GM12872 (cell line): ENCODE results near the gene GARRE1.

Experiments used
- CTCF ChIP-seq: IDR thresholded peaks from 3 replicates; pipeline ENCODE4 v1.5.1; 2011; ENCODE audit warnings: low read depth, mild to moderate bottlenecking, low read length, moderate library complexity; ENCODE audit not compliant: insufficient read depth

GARRE1 gene

GRCh38 chr19:34246340-34246739 is 8.0 kb upstream of the GARRE1 start:
- TF ChIP-seq CTCF: no peak

- no peak for TF ChIP-seq CTCF
Observed at GRCh38 chr19:34248941-34249340, 5.4 kb upstream of the GARRE1 start.

GRCh38 chr19:34254698-34255432 is 511 bp downstream of the GARRE1 start:
- TF ChIP-seq CTCF: no peak

- TF ChIP-seq CTCF: no peak
Observed at GRCh38 chr19:34255546-34255945, 1.2 kb downstream of the GARRE1 start.

- no peak for TF ChIP-seq CTCF
Observed at GRCh38 chr19:34256835-34257558, 2.6 kb downstream of the GARRE1 start.

- no peak for TF ChIP-seq CTCF
Observed at GRCh38 chr19:34257559-34257924, 3.2 kb downstream of the GARRE1 start.

GRCh38 chr19:34259367-34260095 is 5.2 kb downstream of the GARRE1 start:
- no peak for TF ChIP-seq CTCF
